ENCODE measurements around the gene INIP.
"Not testable (repeated sequence)": the region's sequence is repeated elsewhere in the genome, so short reads cannot be mapped to it uniquely, and the experiment has no call there.

Gene INIP

DNA sequence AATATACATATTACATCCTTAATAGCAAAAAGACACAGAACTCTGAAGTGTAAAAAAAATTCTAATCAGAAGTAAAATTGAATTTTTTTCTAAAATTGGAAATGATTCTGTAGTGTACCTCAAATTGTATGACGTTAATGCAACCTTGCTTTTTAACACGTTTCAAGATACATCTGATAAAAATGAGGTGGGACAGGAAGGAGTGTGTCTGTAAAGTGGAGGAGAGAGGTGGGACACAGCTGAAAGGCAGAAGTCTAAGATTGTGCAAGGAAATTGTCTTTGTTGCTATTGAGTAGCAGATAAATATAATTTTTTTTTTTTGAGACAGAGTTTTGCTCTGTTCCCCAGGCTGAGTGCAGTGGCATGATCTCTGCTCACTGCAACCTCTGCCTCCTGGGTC, 17.0 kb upstream of the INIP start:
- no peak for DNase-seq

DNA sequence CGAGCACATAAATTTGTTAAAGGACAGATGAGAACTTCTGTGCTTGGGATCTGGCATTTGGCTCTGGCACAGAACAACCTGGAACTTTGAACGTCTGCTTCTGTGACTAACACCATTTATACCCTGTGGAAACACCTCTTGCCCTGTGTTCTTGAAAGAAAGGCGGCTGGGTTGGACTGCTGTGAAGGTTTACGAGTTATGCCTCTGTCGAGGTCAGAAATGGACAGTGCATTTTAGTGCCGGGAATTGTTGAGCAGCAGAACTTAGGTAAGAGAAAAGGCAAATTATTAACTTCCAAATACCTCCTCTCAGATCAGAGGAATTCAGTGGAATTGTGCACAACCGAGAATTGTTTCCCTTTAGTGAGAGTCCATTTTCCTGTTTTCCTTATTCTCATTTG, 14.1 kb upstream of the INIP start:
- no peak for DNase-seq

DNA sequence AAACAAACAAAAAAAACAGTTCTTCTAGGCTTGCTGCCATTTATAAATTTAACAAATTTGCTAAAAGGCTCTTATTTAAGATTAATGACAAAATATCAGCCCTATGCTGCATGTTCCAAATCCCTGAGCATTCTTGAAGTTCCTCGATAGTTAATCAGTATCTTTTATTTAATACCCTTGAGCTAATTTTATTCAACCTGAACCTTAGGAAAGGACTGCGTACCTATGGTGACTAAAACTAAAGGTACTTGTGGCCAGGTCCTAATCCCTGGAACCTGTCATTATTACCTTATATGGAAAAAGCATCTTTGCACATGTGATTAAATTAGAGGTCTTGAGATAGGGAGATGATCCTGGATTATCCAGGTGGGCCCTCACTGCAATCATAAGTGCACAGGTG, 10.5 kb upstream of the INIP start:
- no peak for DNase-seq

DNA sequence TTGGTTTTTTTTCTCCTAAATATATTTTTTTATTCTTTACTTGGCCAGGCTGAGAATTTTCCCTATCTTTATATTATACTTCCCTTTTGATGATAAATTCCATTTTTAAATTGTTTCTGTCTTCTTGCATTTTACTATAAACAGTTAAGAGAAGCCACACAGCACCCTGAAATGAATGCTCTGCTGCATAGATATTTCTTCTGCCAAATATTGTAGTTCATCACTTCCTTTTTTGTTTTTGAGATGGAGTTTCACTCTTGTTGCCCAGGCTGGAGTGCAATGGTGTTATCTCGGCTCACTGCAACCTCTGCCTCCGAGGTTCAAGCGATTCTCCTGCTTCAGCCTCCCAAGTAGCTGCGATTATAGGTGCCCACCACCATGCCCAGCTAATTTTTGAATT, 8.5 kb upstream of the INIP start:
- DNase-seq, result no peak

DNA sequence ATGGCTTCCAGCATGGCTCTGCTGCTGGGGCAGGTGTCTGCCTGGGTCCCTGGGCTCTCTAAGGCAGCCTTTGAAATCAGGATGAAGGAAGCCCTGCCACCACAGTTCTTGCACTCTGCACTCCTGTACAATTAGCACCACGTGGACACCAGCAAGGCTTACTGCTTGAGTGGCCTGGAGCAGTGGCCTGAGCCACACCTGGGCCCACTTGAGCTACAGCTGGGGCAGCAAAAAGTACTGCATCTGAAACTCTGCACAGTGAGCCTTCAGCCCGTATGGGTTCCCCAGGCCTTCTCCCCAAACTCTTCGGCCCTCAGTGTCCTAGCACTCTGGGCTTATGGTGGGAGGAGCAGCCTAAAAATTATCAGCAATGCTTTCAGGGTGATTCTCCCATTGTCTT, 8.0 kb upstream of the INIP start:
- DNase-seq, result no peak

DNA sequence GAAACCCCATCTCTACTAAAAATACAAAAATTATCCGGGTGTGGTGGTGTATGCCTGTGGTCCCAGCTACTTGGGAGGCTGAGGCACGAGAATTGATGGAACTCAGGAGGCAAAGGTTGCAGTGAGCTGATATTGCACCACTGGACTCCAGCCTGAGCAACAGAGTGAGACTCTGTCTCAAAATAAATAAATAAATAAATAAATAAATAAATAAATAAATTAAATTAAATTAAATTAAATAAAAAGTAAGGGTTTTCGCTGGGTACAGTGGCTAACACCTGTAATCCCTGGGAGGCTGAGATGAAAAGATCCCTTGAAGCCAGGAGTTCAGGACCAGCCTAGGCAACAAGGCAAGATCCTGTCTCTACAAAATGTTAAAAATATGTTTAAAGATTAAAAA, 4.8 kb upstream of the INIP start:
- DNase-seq, result not testable (repeated sequence)

DNA sequence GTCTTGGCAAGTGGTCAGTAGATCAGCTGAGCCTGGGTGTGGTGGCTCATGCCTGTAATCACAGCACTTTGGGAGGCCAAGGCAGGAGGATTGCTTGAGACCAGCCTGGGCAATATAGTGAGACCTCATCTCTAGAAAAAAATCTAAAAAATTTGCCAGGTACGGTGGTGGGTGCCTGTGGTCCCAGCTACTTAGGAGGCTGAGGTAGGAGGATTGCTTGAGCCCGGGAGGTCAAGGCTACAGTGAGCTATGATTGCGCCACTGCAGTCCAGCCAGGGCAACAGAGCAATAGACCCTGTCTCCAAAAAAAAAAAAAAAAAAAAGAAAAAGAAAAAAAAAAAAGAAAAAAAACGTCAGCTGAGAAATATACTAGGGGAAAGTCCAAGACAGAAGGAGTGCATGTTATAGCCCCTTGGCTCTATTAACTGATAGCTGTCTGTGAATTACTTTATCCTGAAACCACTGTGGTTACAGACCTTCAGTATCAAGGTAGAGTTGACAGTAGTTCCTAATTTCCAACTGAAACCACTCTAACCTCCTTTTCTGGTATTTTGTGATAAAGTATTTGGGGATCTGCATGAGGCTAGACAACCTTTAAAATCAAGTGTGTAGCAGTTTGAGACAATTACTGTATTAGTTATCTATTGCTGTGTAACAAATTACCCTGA, 2.3 kb upstream of the INIP start:
- DNase-seq, result no peak

DNA sequence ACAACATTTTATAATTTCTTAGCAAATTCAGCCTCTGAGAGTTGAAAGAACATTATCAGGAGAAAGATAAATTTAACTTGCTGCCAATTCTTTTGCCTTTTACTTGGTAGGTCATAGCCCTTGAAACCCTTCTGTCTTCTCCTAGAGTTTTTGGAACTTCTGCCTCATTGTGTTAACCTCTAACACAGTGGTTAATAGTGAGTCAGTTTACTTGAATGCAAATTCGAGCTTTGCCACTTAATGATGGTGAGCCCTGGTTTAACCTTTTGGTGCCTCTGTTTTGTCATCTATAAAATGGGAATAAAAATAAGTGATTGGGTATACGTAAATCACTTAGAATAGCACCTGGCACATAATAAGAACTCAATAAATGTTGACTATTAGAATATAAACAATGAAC, 1.8 kb upstream of the INIP start:
- DNase-seq, result no peak

DNA sequence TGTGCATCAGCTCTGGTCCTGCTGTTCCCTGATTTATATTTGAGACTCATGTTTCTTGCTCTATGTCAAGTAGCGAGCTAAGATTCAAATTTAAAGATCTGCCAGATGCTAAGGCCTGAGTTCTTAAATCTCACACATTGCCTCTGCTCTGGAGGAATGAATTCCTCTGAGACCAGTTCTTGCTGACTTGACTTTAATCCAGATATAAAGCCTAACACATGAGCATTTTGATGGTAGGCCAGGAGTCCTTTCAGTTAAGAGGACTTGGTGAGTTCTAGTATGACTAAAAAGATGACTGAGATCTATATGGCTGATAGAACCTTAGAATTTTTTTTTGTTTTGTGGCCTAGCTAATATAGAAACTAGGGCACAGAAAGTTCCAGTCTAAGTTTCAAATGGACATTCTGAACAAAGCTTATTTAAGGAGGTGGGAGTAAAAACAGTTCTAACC, 1.3 kb upstream of the INIP start:
- no peak for DNase-seq

DNA sequence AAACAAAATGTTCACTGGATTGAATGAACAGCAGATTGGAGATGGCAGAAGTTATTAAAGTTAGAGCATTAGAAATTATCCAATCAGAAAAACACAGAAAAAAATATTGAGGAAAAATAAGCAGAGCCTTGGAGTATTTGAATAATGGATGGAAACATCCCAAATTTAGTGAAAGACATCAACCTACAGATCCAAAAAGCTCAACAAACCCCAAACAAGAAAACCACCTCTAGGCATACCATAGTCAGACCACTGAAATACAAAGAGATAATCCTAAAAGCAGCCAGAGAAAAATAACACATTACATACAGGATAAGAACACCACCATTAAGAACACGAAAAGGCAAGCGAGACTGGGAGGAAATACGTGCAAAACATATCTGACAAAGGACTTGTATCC, 5.2 kb downstream of the INIP start:
- no peak for DNase-seq

DNA sequence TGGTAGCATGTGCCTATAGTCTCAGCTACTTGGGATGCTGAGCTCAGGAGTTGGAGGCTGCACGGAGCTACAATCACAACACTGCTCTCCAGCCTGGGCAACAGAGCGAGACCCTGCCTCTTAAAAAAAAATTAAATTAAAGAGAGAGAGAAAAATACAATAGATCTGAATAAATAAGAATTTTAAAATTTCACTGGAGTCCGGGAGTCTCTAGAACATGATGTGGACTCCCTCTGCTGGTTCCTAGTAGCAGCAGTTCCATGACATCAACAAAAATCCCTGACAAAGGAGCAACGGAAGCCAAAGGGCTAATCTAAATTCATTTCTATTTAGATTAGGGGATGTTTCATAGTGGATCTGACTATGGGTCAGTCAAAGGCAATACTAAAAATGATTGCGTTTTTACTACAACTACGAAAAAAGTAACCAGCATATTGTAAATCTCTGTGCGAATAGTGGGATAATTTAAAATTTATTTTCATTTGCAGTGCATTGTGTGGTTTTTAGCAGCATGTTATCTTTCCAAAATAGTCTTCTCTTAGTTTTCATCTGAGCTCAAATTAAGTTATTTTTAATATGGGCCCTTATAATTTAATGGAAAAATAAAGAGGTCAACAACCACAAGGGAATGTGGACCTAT, 6.7 kb downstream of the INIP start:
- DNase-seq, result no peak

DNA sequence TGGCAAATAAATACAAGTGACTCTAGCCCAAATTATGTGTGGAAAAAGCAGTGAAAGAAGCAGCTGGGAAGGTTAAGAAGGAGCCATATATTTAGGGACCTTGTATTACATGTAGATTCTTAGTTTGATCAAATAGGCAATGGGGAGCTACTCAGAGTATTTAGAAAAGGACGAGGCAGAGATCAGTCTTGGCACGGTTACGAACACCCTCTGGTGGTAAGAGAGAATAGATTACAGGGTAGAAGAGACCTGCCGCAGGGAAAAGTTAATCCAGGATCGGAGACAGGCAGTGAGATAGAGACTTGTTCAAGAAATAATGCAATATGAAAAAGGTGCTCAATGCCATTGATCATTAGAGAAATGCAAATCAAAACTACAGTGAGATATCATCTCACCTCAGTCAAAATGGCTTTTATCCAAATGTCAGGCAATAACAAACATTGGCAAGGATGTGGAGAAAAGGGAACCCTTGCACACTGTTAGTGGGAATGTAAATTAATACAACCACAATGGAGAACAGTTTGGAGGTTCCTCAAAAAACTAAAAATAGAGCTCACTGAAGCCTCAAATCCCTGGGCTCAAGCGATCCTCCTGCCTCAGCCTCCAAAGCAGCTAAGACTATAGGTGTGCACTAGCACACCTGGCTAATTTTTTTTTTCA, 12.0 kb downstream of the INIP start:
- DNase-seq, result no peak

DNA sequence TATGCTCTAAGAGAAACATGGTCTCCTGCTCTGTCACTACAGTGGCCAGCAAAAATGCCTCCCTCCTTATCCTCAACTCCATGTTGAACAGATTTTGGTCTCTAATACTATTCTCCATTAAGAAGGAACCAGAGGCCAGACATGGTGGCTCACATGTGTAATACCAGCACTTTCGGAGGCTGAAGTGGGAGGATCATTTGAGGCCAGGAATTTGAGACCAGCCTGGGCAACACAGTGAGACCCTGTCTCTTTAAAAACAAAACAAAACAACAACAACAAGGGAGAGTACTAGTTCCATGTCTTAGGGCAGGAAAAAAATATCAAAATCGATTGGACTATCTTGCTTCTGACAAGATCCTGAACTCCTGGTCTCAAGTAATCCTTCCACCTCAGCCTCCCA, 14.6 kb downstream of the INIP start:
- DNase-seq, result no peak

DNA sequence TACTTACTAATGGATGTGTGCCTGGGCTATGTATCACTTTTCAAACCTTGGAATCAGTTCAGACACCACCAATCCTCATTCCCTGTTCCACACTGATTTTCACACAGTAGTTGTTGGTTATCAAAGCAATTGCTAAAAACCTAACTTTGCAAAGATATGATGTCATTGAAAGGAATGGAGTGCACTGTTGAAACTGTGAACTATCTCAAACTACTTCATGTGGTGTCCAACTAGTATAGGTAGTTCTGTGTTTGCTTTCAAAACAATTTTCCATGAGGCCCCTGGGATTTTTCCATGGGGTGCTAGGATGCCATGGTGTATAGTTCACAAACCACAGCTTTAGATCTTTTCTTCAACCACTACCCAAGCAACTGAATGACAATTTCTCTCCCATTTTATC, 17.8 kb downstream of the INIP start:
- DNase-seq, result no peak

DNA sequence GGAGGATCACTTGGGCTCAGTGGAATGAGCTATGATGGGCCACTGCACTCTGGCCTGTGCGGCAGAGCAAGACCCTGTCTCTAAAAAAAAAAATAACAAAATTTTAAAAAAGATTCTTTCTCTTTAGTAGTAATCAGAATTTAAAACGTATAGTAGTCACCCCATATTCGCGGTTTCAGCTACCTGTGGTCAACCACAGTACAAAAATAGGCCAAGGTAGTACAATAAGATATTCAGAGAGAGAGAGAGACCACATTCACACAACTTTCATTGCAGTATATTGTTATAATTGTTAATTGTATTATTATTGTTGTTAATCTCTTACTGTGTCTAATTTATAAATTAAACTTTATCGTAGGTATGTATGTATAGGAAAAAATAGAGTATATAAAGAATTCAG, 18.7 kb downstream of the INIP start:
- no peak for DNase-seq

DNA sequence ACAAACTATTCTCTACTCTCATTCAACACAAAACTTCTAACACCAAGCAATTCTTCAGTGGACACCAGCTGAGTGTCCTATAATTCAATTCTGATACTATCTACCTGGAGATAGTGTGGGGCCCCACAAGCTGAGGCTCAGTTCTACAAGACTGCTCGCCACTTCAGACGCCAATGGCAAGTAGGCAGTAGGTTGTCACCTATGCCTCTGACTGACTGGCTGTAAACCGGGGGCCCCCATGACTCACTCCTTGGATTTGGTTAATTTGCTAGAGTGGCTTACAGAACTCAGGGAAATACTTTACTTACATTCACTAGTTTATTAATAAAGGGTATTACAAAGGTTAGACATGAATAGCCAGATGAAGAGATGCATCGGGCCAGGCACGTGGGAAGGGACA, 21.5 kb downstream of the INIP start:
- no peak for DNase-seq

DNA sequence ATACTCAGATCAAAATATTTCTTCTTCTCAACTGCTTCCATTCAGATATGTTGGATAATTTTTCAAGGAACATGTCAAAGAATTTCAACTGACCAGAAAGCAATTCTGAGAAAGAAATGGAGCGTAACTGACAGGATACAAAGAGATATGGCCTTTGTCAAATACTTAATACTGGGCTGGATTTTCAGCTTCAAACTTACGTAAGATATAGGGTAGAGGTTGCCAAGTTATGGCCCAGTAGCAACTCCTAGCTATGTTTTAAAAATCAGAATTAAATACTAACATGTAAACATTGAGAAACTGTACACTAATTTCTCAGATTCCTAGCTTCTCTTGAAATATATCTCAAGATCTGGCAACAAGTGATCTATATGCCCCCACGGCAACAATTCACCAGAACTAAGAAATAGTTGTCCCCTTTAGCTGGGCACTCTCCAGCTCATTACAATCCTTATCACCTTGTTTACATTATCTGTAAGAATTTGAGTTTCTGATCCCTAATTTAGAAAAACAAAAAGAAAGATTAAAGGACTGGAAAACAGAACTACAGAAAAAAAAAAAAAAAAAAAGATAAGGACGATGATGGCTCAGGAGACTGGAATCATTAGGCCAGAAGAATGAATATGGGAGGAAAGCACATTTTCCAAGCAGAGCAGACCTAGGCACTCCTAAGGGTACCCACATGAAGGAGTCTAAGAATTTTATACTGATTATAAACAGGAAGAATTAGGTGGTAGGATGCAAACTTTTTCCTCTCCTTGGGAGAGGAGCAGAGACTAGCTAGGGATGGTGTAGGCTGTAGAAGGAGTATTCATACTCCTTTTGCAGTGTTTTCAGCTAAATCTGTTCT, 23.0 kb downstream of the INIP start:
- DNase-seq, result no peak

DNA sequence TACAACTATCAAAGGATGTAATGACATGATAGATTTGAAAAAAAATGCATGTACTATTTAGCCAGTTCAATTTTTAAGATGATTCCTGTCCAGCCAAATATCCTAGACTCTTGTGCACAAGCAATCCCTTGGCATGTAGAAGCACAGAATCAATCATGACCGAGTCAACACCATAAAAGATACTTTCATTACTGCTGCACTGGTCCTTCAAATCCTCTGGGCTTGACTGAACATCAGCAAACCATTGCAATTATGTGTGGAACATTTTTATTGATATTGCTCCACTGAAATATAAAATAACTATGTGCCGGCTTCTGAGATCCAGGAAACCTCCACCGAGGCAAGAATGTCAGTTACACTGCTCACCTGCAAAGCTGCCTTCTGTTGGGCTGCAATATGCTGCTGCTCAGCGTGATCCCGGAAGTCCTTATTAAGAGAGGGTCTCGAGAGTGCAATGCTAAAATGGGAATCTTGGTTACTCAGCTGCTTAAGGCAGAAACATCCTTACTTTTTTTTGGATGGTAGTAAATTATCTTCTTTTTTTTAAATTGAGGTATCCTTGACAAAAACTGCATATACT, 28.7 kb downstream of the INIP start:
- DNase-seq, result no peak

DNA sequence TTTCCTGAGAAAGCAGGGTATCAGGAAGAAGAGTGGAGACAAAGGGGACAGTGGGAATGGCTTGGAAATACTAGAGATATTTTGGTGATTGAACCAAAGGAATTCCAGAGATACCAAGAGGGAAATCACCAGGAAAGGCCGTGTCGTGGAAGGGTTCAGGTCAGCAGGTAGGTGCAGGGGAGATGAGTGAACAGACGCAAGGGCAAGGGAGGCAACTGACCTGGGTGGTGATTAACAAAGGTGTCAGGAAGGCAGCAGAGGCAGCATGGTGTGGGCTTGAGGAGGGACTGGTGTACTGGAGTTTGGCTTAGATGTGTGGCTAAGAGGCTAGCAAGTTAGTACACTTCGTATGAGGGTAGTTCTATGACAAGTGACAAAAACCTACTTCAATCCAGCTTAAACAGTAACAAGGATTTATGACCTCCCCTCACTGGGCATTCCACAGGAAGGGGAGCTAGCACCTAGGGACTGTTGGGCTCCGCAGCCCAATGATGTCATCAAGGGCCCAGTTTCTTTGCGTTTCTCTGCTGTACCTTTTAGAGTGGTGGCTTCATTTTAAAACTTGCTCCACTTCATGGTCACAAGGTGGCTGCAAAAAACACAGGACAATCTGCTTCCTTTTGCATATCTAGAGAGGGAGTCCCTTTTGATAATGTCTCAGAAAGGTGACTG, 37.0 kb downstream of the INIP start:
- no peak for DNase-seq

DNA sequence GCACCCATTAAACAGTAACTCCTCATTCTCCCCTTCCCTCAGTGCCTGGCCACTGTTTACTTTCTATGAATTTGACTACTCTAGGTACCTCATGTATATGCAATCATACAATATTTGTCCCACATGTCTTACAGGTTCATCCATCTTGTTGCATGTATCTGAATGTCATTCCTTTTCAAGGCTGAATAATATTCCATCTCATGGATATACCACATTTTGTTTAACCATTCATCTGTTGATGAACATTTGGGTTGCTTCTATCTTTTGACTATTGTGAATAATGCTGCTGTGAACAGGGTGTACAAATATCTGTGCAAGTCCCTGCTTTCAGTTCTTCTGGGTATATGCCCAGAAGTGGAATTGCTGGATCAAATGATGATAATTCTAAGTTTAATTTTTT, 40.9 kb downstream of the INIP start:
- DNase-seq, result no peak

DNA sequence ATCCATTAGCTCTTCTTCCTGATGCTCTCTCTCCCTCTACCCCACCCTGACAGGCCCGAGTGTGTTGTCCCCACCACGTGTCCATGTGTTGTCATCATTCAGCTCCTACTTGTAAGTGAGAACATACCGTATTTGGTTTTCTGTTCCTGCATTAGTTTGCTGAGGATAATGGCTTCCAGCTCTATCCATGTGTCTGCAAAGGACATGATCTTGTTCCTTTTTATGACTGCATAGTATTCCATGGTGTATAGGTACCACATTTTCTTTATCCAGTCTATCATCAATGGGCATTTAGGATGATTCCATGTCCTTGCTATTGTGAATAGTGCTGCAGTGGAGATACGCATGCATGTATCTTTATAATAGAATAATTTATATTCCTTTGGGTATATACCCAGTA, 44.7 kb downstream of the INIP start:
- DNase-seq, result not testable (repeated sequence)

DNA sequence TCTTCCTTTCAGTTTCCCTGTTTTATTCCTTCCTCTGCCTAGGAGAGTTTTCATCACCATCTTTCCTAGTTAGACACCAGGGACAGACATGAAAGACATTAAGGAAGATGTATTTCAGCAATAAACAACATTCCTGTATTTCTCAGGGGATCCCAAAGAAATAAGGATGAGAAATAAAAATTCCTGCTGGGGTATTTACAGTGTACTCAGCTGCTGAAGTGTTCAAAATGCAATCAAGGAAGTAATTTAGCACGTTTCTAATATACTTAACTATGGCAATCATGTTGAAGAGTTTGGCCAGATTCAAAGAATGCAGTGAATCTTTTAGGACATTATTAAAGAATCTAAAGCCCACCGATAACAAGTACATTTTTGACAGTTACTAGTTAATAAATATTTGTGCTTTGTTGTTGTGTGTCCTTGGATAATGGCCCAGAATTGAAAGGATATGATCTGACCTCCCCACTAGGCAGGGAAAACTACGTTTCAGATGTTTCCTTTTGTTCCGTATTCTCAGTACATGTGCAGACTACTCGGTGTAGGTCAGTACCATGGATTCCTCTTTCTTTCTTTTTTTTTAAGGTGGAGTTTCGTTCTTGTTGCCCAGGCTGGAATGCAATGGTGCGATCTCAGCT, 46.8 kb downstream of the INIP start:
- DNase-seq, result no peak
